ENCODE measurements around the gene ASCC1. TPM values are rescaled to one million over a fixed set of nuclear protein-coding genes. Genes with fewer than 3 reads are reported as not detected.
"Not testable (repeated sequence)": the region's sequence is repeated elsewhere in the genome, so short reads cannot be mapped to it uniquely, and the experiment has no call there.

Gene ASCC1
- total RNA-seq, 1 experiment from 2014 or later, result 28.0 TPM

DNA sequence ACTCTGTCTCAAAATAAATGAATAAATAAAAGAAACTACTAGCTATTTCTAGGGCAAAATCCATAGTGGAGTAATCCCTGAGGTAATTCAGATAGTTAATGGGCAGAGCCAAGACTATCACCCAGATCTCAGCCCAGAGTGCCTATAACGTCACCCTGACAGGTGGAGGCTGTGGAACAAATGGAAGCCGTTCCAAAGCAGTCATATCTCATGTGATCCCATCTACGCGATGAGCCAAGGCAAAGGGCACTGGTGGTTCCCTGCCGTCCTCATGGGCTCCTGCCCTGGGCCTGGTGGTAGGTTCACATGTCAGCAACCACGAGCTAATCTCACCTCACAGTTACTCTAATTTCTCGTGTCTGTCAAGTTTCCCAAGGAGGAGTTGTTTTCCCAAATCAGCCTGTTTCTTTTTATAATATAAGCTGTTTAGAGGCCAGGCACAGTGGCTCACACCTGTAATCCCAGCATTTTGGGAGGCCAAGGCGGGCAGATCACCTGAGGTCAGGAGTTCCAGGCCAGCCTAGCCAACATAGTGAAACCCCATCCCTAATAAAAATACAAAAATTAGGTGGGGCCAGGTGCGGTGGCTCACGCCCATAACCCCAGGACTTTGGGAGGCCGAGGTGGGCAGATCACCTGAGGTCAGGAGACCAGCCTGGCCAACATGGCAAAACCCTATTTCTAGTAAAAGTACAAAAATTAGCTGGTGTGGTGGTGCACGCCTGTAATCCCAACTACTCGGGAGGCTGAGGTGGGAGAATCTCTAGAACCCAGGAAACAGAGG, 22.5 kb upstream of the ASCC1 start:
- Histone ChIP-seq H3K4me3 (ENCODE audit: insufficient read depth, low read depth, low read length) (no peak overlapping the region), H3K36me3 (replicated peaks; ENCODE audit: control insufficient read depth, insufficient read depth, low read length) (peaks cover 5% of the 10 kb centered on the region), H3K27me3 (ENCODE audit: control insufficient read depth, insufficient read depth, low read length) (no peaks in the 10 kb centered on the region)
- no peak for DNase-seq

DNA sequence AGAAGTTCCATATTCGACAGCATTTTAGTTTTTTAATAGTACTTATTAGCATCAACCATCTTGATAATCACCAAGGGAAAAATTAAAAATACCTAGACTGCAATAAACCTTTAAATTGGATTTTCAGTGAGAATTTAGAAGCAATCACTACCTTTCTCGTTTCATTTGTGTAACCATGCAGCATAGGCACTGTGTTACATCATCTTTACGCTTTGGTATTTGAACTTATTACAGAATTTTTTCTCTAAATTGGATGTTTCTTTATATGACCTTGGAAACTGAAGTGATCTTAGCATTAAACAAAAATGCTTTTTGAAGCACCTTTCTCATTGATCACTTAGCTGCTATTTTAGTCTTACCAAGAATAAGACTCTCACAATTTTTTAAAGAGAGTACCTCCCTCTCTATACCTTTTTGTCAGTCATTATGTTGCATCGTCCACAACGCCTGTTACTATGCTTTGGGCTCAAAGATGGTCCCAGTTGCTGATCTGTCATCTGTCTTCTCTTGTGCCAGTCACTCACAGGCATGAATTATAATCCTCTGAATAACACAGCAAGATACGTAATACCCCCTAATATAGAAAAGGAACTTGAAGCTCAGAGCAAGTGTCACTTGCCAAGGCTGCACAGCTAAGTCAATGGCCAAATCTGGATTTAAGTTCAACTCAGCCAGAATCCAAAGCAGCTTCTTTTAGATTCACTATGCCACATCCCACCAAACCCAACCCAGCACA, 19.6 kb upstream of the ASCC1 start:
- H3K27me3 ChIP-seq (ENCODE audit: control insufficient read depth, insufficient read depth, low read length), result no peaks in the 10 kb centered on the region
- DNase-seq, result no peak
- peaks cover 12% of the 10 kb centered on the region for H3K36me3 ChIP-seq (replicated peaks; ENCODE audit: control insufficient read depth, insufficient read depth, low read length)
- H3K4me3 ChIP-seq (ENCODE audit: insufficient read depth, low read depth, low read length), result no peak overlapping the region

DNA sequence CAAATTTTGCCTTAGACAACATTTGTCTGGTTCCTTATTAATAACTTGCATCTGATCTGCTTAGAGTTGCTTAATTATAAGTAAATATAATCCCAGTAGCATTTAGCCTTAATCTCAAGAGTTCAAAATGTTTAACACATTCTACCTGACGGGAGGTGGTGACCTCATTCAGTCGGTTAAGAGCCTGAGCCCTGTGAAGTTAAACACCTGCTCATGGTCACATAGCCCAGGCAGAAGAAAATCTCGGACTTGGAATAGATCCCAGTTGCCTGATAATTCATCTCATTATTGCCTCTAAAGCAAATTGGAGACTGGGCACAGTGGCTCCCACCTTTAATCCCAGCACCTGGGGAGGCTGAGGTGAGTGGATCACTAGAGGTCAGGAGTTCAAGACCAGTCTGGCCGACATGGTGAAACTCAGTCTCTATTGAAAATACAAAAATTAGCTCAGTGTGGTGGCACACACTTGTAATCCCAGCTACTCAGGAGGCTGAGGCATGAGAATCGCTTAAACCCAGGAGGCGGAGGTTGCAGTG, 18.6 kb upstream of the ASCC1 start:
- DNase-seq, result no peak
- Histone ChIP-seq H3K4me3 (ENCODE audit: insufficient read depth, low read depth, low read length) (no peak overlapping the region), H3K27me3 (ENCODE audit: control insufficient read depth, insufficient read depth, low read length) (no peaks in the 10 kb centered on the region), H3K36me3 (replicated peaks; ENCODE audit: control insufficient read depth, insufficient read depth, low read length) (peaks cover 13% of the 10 kb centered on the region)

DNA sequence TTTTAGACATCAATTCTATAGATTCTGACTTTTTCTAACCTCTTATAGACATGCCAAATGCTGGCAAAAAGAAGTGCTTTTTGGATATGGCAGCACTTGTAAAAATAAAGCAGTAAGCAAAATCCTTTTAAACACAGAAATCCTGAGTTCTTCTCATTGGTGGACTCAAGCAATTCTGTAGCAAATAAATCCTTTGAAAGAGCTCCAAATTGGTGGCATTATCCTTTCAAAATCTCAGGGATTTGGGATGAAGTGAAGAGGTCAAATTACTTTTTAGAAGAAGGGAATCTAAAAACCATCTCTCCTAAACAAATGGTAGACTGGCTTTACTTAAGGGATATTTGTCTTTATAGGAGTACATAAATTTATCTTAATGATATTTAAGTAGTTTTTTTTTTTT, 17.5 kb upstream of the ASCC1 start:
- H3K27me3 ChIP-seq (ENCODE audit: control insufficient read depth, insufficient read depth, low read length), result no peaks in the 10 kb centered on the region
- H3K4me3 ChIP-seq (ENCODE audit: insufficient read depth, low read depth, low read length), result no peak overlapping the region
- H3K36me3 ChIP-seq (replicated peaks; ENCODE audit: control insufficient read depth, insufficient read depth, low read length), result peaks cover 13% of the 10 kb centered on the region
- no peak for DNase-seq

DNA sequence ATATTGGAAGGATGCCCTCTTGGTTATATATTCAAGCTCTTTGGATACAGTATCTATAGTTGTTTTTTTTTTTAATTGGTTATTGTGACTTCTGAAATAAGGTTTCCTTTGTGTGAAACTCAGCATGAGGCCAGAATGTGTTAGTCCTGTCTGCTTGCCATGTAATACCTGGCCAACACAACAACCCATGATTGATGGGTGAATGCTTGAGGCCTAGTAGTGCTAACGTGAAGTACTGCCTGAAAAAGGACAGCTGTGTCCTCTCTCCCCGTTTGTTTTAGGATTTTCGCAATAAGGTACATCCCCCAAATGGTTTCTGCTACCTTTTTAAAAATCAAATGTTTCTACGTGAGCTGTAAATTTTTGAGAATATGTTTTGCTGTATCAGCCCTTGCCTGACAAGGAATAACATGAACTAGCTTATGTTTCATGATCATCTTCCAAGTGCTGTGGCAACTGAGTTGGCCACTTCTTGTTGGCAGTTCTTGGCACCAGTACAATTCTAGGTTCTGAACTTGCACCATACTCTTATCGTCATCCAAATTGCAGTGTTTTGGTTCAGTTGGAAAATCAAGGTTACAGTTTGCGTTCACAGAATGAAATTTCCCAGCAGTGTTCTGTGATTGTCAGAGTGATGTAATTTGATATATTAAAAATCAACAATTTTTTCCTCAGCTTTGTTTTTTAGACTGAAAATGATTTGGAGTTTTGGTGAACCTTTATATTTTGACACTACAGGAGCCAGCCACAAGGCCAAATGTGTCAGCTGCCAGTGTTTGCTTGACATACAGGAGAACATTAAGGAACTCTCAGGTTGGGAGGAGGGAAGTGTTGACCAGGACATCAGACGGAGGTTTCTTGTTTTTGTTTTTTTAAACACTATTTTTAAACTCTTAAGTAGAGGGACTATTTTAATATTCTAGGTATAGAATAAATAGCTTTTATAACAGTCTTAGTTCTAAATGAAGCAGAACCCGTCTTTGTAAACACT, 13.5 kb upstream of the ASCC1 start:
- H3K4me3 ChIP-seq (ENCODE audit: insufficient read depth, low read depth, low read length), result no peak overlapping the region
- no peaks in the 10 kb centered on the region for H3K27me3 ChIP-seq (ENCODE audit: control insufficient read depth, insufficient read depth, low read length)
- H3K36me3 ChIP-seq (replicated peaks; ENCODE audit: control insufficient read depth, insufficient read depth, low read length), result peaks cover 11% of the 10 kb centered on the region
- no peak for DNase-seq

DNA sequence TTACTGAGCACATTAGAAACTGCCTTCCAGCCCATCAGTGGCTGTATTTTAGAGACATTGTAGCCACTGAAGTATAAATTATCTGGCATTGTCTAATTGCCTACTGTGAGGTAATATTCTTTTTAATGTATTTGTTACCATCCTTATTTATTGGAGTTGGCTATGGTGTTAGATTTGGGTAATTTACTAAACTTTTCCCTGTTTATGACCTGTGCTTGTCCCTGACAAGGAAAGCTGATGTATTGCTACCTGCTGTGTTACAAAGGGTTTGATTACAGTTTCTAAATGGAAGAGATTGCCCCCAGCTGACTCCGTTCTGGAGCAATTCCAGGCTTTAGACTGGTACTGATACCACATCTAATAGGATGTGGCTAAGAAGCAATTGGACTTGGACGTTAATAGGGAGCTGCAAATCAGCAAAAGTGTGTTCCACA, 12.3 kb upstream of the ASCC1 start:
- Histone ChIP-seq H3K27me3 (ENCODE audit: control insufficient read depth, insufficient read depth, low read length) (no peaks in the 10 kb centered on the region), H3K36me3 (replicated peaks; ENCODE audit: control insufficient read depth, insufficient read depth, low read length) (peaks cover 8% of the 10 kb centered on the region), H3K4me3 (ENCODE audit: insufficient read depth, low read depth, low read length) (no peak overlapping the region)
- DNase-seq, result no peak

DNA sequence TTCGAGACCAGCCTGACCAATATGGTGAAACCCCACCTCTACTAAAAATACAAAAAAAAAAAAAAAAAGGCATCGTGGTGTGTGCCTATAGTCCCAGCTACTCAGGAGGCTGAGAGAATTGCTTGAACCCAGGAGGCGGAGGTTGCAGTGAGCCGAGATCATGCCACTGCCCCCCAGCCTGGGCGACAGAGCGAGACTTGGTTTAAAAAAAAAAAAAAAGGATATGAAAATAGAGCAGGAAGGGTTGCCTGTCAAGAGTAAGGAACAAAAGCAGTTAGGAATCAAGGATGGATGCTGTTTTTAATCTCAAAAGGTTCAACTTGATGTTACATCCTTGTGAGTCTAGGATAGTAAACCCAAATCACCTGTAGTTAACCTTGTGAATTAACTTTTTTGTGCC, 11.8 kb upstream of the ASCC1 start:
- H3K36me3 ChIP-seq (replicated peaks; ENCODE audit: control insufficient read depth, insufficient read depth, low read length), result peaks cover 3% of the 10 kb centered on the region
- H3K27me3 ChIP-seq (ENCODE audit: control insufficient read depth, insufficient read depth, low read length), result no peaks in the 10 kb centered on the region
- no peak overlapping the region for H3K4me3 ChIP-seq (ENCODE audit: insufficient read depth, low read depth, low read length)
- DNase-seq, result no peak

DNA sequence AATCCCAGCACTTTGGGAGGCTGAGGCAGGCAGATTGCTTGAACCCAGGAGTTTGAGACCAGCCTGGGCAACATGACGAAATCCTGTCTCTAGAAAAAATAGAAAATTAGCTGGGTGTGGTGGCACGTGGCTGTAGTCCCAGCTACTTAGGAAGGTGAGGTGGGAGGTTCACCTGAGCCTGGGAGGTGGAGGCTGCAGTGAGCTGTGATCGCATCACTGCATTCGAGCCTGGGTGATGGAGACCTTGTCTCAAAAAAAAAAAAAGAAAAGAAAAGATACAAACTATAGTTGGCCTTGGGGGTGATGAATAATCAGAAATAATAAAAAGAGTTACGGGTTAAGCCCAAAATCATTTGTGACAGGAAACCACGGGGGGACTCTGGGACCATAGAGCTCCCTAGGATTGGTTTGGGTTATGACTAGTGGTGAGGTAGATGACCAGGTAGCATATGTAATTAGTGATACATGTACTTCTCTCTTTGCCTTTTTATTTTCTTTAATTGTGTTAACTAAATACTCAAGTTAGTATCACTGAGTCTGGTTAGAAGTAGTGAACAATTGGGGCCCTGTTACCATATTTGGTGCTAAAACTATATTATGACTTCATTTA, 10.4 kb upstream of the ASCC1 start:
- peaks cover 2% of the 10 kb centered on the region for H3K36me3 ChIP-seq (replicated peaks; ENCODE audit: control insufficient read depth, insufficient read depth, low read length)

DNA sequence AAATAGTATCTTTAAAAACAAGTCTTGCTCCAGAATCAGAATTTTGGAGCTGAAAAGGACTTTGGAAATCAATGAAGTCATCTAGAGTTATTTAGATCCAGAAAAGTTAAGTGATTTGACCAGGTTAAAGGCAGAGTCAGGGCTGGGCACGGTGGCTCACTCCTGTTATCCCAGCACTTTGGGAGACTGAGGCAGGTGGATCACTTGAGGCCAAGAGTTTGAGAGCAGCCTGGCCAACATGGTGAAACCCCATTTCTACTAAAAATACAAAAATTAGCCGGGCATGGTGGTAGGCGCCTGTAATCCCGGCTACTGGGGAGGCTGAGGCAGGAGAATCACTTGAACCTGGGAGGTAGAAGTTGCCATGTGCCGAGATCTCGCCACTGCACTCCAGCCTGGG, 8.1 kb upstream of the ASCC1 start:
- not testable (repeated sequence) for DNase-seq; H3K36me3 ChIP-seq (replicated peaks; ENCODE audit: control insufficient read depth, insufficient read depth, low read length); H3K4me3 ChIP-seq (ENCODE audit: insufficient read depth, low read depth, low read length); H3K27me3 ChIP-seq (ENCODE audit: control insufficient read depth, insufficient read depth, low read length)

More for the DNA sequence above, 10.4 kb upstream of the ASCC1 start:
- DNase-seq, result no peak
- Histone ChIP-seq H3K27me3 (ENCODE audit: control insufficient read depth, insufficient read depth, low read length) (no peaks in the 10 kb centered on the region), H3K4me3 (ENCODE audit: insufficient read depth, low read depth, low read length) (no peak overlapping the region)

DNA sequence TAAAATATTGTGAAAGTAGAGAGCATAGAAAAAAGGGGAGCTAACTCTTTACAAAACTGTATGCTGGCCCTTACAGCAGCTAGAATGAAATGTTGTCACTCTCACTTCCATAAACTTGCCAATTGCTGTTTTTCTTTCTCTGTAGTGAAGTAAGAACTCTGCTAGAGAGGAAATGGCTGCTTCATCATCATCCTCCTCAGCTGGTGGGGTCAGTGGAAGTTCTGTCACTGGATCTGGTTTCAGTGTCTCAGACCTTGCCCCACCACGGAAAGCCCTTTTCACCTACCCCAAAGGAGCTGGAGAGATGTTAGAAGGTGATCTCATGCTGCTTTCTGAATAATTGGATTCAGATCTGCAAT, 7.6 kb upstream of the ASCC1 start:
- H3K36me3 ChIP-seq (replicated peaks; ENCODE audit: control insufficient read depth, insufficient read depth, low read length), result peaks cover 2% of the 10 kb centered on the region; the same call in 1 of the 2 replicates
- no peak for DNase-seq

DNA sequence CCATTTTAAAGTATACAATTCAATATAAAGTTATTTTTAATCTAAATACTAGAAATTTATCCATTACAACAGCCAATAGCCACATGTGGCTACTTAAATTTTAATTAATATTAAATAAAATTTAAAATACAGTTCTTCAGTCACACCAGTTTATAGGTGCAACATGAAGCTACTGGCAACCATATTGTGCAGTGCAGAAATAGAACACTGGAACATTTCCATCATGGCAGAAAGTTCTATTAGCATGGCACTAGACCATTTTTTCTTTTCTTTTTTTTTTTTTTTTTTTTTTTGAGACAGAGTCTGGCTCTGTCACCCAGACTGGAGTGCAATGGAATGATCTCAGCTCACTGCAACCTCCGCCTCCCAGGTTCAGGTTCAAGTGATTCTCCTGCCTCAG, 5.2 kb upstream of the ASCC1 start:
- Histone ChIP-seq H3K4me3 (ENCODE audit: insufficient read depth, low read depth, low read length) (no peak overlapping the region), H3K27me3 (ENCODE audit: control insufficient read depth, insufficient read depth, low read length) (no peaks in the 10 kb centered on the region), H3K36me3 (replicated peaks; ENCODE audit: control insufficient read depth, insufficient read depth, low read length) (peaks cover 2% of the 10 kb centered on the region; the same call in 1 of the 2 replicates)
- DNase-seq, result no peak

More for the DNA sequence above, 7.6 kb upstream of the ASCC1 start:
- Histone ChIP-seq H3K27me3 (ENCODE audit: control insufficient read depth, insufficient read depth, low read length) (no peaks in the 10 kb centered on the region), H3K4me3 (ENCODE audit: insufficient read depth, low read depth, low read length) (no peak overlapping the region)

DNA sequence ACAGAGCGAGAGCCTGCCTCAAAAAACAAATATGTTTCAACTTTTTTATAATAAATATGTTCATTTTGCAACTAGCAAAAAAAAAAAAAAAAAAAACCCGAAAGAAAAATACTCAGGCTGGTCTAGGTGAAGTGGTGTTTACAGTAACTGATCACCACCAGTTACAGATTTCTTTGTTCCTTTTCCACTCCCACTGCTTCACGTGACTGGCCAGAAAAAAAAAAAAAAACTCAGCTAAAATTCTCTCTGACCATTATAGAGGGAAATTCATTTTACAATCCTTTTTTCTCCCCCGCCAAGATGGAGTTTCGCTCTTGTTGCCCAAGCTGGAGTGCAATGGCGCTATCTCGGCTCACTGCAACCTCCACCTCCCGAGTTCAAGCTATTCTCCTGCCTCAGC, 4.6 kb upstream of the ASCC1 start:
- Histone ChIP-seq H3K36me3 (replicated peaks; ENCODE audit: control insufficient read depth, insufficient read depth, low read length) (peaks cover 2% of the 10 kb centered on the region; the same call in 1 of the 2 replicates), H3K4me3 (ENCODE audit: insufficient read depth, low read depth, low read length) (no peak overlapping the region), H3K27me3 (ENCODE audit: control insufficient read depth, insufficient read depth, low read length) (no peaks in the 10 kb centered on the region)
- DNase-seq, result no peak

DNA sequence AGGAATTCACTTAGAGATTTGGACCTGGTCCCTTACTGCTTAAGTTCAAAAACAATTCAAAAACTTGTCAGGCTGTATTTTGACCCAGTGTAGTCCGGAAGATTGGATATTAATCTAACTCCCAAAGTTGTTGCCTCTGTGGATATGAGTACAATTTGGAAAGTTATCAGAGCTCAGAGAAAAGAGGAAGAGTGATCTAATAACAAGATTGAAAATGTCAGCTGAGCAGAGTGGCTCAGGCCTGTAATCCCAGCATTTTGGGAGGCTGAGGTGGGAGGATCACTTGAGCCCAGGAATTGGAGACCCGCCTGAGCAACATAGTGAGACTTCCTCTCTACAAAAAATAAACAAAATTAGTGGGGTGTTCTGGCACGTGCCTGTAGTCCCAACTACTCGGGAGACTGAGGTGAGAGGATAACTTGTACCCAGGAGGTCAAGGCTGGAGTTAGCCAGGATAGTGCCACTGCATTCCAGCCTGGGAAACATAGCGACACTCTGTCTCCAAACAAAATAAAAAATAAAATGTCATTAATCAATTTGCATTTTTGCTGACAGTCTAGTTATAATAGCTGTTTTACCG, 3.2 kb upstream of the ASCC1 start:
- Histone ChIP-seq H3K36me3 (replicated peaks; ENCODE audit: control insufficient read depth, insufficient read depth, low read length) (peaks cover 2% of the 10 kb centered on the region; the same call in 1 of the 2 replicates), H3K27me3 (ENCODE audit: control insufficient read depth, insufficient read depth, low read length) (no peaks in the 10 kb centered on the region), H3K4me3 (ENCODE audit: insufficient read depth, low read depth, low read length) (no peak overlapping the region)
- no peak for DNase-seq

Data from H7 (cell line).